ENCODE measurements around the gene TTC39B. TPM values are rescaled to one million over a fixed set of nuclear protein-coding genes. Genes with fewer than 3 reads are reported as not detected.

Gene TTC39B
- total RNA-seq: 10 to 100 TPM in 1 of 4 donors, 1 to 10 TPM in 3; 1.8 to 13.1 (median 3.1) TPM
- under 1 TPM; 0.18 to 0.94 (median 0.70) TPM for polyA plus RNA-seq
- long read RNA-seq, donor 1, full-length matches to known transcripts: 5 of 9 reads
- long read RNA-seq, donor 1, partial matches to known transcripts: 2 of 9 reads
- long read RNA-seq, donor 1, other reads (novel, unspliced or antisense): 2 of 9 reads
- long read RNA-seq, donor 2, full-length matches to known transcripts: 1 of 3 reads
- long read RNA-seq, donor 2, partial matches to known transcripts: 0 of 3 reads
- long read RNA-seq, donor 2, other reads (novel, unspliced or antisense): 2 of 3 reads

- WGBS, 3 donors: 0% methylated on average over 49 to 67 of the region's 67 CpGs
- Histone ChIP-seq H3K27me3 (ENCODE audit: insufficient read depth in 3 of 3, low read length in 2 of 3) (no peaks in the 10 kb centered on the region), H3K4me1 (peaks cover 7% of the 10 kb centered on the region), H3K4me3 (peak within 1 kb of the TSS; percentile 81), H3K36me3 (ENCODE audit: insufficient read depth in 1 of 2, low read depth in 1 of 2) (no peaks in the 10 kb centered on the region), H3K27ac (peak within 1 kb of the TSS; percentile 74), H3K9me3 (no peaks in the 10 kb centered on the region)
- DNase-seq: peak; percentile 94 to 96
- intact Hi-C loops (cut with DNase I): loop anchor here (2.0 to 10.0 kb wide), 3 partner anchors 116 to 208 kb away; partner anchors contain the start of genes SNAPC3 (in 2 of the 2) and PSIP1 (in 1 of the 2)
- no peak for TF ChIP-seq CTCF (IDR thresholded peaks at IDR 0.05)
- ATAC-seq: peak; percentile 93 to 98 (median 97)
These were observed at the start of gene TTC39B for GRCh38 chr9:15306757-15307522. Gene TTC39B (minus strand): TSS chr9:15307216. CDS start chr9:15307125, 91 bp downstream.

DNA sequence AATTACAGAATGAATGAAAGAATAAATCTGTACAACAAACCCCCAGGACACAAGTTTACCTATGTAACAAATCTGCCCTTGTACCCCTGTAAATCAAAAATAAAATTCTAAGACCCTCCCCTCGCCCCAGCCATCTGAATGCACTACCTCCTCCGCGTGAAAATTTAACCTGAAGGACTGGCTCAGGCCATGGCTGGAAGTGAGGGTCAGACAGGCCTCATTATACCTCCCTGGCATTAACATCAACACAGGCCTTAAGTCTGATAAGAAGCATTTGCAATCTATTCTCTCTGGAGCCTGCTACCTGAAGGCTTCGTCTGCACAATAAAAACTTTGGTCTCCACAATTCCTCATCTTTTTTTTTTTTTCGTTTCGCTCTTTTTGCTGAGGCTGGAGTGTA is 48.7 kb upstream of the TTC39B start:
- WGBS, 3 donors: 89 to 93% (median 92%) methylated on average over 6 of the region's 6 CpGs
- H3K4me3 ChIP-seq: no peak overlapping the region
- H3K9me3 ChIP-seq: no peaks in the 10 kb centered on the region
- H3K36me3 ChIP-seq (ENCODE audit: insufficient read depth in 1 of 2, low read depth in 1 of 2): no peaks in the 10 kb centered on the region
- no peak for TF ChIP-seq CTCF (IDR thresholded peaks at IDR 0.05)
- no peaks in the 10 kb centered on the region for H3K27me3 ChIP-seq (ENCODE audit: insufficient read depth in 3 of 3, low read length in 2 of 3)
- no peak overlapping the region for H3K27ac ChIP-seq
- ATAC-seq: no peak
- no peaks in the 10 kb centered on the region for H3K4me1 ChIP-seq
- no peak for DNase-seq
- intact Hi-C loops (cut with DNase I): no loop called here

DNA sequence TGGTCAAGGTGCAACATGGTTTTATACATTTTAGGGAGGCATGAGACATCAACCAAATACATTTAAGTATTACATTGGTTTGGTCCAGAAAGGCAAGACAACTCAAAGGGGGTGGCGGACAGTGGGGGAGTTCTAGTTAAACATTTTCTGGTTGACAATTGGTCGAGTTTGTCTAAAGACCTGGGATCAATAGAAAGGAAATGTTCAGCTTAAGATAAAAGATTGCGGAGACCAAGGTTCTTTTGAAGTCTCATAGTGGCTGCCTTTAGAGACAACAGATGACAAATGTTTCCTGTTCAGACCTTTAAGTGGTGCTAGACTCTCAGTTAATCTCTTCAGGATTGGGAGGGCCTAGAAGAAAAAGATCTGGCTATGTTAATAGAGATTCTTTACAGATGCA is 47.7 kb upstream of the TTC39B start:
- H3K36me3 ChIP-seq (ENCODE audit: insufficient read depth in 1 of 2, low read depth in 1 of 2): no peaks in the 10 kb centered on the region
- H3K27ac ChIP-seq: no peak overlapping the region
- TF ChIP-seq CTCF (IDR thresholded peaks at IDR 0.05): no peak
- no peaks in the 10 kb centered on the region for H3K27me3 ChIP-seq (ENCODE audit: insufficient read depth in 3 of 3, low read length in 2 of 3)
- no peaks in the 10 kb centered on the region for H3K9me3 ChIP-seq
- DNase-seq: no peak
- WGBS, 3 donors: 70 to 75% (median 73%) methylated on average over 3 of the region's 3 CpGs
- no peak for ATAC-seq
- intact Hi-C loops (cut with DNase I): no loop called here
- H3K4me1 ChIP-seq: no peaks in the 10 kb centered on the region
- no peak overlapping the region for H3K4me3 ChIP-seq

DNA sequence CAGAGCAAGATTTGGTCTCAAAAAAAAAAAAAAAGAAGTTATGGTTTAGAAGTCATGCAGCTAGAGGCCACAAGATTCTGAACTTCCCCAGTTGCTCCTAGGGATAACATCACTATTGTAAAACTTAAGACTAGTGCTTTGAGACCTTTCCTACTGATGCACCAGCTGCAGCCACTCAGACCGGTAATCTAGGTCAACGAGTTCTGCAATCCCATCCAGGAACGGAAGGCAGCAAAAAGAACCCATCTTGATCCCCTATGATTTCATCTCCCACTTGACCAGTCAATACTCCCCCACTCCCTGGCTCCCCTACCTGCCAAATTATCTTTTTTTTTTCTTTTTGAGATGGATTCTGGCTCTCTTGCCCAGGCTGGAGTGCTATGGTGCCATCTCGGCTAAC is 46.9 kb upstream of the TTC39B start:
- no peaks in the 10 kb centered on the region for H3K4me1 ChIP-seq
- intact Hi-C loops (cut with DNase I): no loop called here
- no peak for ATAC-seq
- no peak for TF ChIP-seq CTCF (IDR thresholded peaks at IDR 0.05)
- H3K4me3 ChIP-seq: no peak overlapping the region
- no peaks in the 10 kb centered on the region for H3K9me3 ChIP-seq
- no peak for DNase-seq
- H3K27me3 ChIP-seq (ENCODE audit: insufficient read depth in 3 of 3, low read length in 2 of 3): no peaks in the 10 kb centered on the region
- no peak overlapping the region for H3K27ac ChIP-seq
- 78 to 90% (median 89%) methylated on average over 4 of the region's 4 CpGs for WGBS, 3 donors
- no peaks in the 10 kb centered on the region for H3K36me3 ChIP-seq (ENCODE audit: insufficient read depth in 1 of 2, low read depth in 1 of 2)
